ENCODE data around the gene AP2M1.

AP2M1 gene

DNA sequence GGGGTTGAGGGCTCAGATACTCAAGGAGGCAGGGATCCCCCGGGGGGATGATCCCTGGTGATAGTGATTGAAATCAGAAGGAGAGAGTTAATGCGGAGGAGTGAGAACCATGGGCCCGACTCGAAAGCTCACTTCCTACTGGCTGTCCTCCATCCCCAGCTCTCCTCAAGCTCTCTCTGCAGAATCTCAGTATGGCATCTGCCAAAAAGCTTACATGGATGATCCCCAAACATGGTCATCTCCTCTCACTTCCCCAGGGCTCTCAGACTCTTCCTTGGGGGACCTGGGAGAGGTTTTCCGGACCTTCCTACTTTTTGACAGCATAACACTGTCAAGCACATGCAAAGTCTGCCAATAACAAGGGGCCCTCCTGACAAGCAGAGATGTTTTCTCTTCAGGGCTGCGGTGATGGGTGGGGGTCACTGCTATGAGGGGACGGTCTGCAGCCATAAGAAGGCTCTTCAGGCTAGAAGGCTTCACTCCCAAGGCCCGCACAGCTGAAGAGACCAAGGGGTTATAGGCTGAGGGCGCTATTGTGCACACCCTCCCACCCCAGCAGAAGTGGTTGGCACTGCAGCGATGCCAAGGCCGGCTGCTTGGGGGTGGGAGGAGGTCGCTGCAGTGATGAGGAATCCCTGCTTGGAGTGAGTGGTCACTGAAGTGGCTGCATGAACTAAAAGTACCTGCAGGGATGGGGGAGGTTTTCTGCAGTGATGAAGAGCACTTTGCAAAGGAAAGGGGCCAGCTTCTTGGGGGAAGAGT is 53.9 kb downstream of the AP2M1 start:
- no peak for DNase-seq (ENCODE audit: low read depth, low spot score)

- no peak for DNase-seq (ENCODE audit: low read depth, low spot score)
Observed at GRCh38 chr3:184229394-184230080, 54.9 kb downstream of the AP2M1 start, which contains the start of gene VWA5B2. Gene VWA5B2, plus strand, starts transcription at chr3:184229585. Its CDS starts 944 bp downstream, at chr3:184230529.

GRCh38 chr3:184230081-184230602 is 55.5 kb downstream of the AP2M1 start:
- no peak for DNase-seq (ENCODE audit: low read depth, low spot score)

DNA sequence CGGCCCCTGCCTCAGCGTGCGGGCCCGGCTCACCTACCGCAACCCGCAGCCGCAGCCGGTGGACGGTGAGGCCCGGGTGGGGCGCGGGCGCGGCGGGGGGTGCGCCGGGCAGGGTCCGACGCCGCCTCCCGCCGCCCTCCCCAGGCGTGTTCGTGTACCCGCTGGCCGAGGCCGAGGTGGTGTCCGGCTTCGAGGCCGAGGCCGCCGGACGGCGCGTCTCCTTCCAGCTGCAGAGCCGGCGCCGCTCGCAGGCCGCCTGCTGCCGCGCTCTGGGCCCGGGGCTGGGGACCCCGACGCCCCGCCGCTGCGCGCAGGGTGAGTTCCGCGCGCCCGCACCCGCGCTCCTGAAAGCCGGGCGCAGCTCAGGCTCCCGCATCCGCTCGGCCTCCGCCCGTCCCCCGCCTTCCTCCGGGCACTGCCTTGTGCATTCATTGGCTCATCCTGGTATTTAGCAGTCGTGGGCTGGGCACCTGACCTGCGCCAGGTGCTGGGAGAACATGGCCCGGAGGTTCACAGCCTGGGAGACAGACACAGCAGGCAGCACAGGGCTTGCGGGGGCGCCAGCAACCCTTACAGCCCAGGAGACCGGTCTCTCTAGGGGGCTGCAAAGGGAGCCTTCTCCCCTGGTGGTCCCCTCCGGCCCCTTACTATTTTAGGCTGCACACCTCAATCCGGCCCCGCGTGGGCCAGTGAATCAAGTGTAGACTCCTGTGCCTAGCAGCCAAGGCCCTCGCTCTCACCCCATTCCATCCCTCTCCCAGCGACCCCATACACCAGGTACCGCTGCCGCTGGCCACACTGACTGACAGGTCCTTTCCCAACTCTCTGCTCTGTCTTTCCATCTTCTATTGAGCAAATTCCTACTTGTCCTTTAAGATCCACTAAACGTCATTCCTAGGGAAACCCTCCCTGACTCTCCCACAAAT is 56.2 kb downstream of the AP2M1 start:
- DNase-seq (ENCODE audit: low read depth, low spot score), result no peak

- DNase-seq (ENCODE audit: low read depth, low spot score), result no peak
Observed at GRCh38 chr3:184231671-184232070, 57.0 kb downstream of the AP2M1 start.

DNA sequence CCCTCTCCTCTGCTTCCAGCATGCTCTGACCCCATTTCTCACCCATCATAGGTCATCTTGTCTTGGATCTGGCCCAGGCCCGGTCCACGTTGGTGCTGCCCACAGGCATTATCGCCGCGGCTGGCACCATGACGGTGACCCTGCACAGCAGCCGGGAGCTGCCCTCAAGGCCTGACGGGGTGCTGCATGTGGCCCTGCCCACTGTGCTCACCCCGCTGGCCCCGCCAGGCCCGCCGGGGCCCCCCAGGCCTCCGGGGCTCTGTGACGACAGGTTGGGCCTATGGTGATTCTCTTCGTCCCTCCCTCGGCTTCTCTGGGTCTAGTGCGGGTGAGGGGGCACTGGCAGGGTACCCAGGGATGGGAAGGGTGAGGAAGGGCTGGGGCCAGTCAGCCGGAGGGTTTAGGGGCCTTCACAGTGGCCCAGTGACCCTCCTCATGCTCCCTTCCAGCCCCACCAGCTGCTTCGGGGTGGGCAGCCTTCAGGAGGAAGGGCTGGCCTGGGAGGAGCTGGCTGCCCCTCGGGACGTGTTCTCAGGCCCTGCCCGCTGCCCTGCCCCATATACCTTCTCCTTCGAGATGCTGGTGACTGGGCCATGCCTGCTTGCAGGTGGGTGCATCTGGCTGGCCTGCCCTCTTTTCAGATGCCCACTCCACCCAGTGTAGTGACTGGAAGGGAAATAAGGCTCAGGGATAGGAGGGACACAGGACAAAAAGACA is 58.6 kb downstream of the AP2M1 start:
- no peak for DNase-seq (ENCODE audit: low read depth, low spot score)

Measured in brain pericyte (primary cell).